Activated T-helper 1 cell treated with anti-CD3 and anti-CD28 coated beads, Interleukin-12 subunit alpha, Interleukin-12 subunit beta, Interleukin-2, Interleukin-4 antibody, amounts not matched to agents 30 ng/mL and 10 ng/mL and 1 ng/mL, durations not matched to agents 14 hours and 24 hours and 36 hours (primary cell): ENCODE results near the gene TGIF1. TPM values are rescaled to one million over a fixed set of nuclear protein-coding genes. Genes with fewer than 3 reads are reported as not detected.
"Not testable (repeated sequence)": the region's sequence is repeated elsewhere in the genome, so short reads cannot be mapped to it uniquely, and the experiment has no call there.

Experiments used
- DNase-seq: peaks from one replicate; pipeline ENCODE4 v3.0.0; 2021; ENCODE audit warnings: low spot score
- H3K27ac Mint-ChIP-seq: one replicate; pipeline ENCODE4 v1.8.0; 2021; ENCODE audit warnings: mild to moderate bottlenecking, mixed read lengths
- H3K27me3 Mint-ChIP-seq: one replicate; pipeline ENCODE4 v1.8.0; 2022; ENCODE audit warnings: mild to moderate bottlenecking, moderate library complexity, mixed read lengths; ENCODE audit not compliant: insufficient read depth
- H3K36me3 Mint-ChIP-seq: one replicate; pipeline ENCODE4 v1.8.0; 2021; ENCODE audit warnings: low read depth, mixed read lengths
- H3K4me1 Mint-ChIP-seq: one replicate; pipeline ENCODE4 v1.8.0; 2021; ENCODE audit warnings: low read depth, mixed read lengths
- H3K4me3 Mint-ChIP-seq: one replicate; pipeline ENCODE4 v1.8.0; 2021; ENCODE audit warnings: mild to moderate bottlenecking, moderate library complexity, mixed read lengths
- H3K9me3 Mint-ChIP-seq: one replicate; pipeline ENCODE4 v1.8.0; 2021; ENCODE audit warnings: mixed read lengths
- intact Hi-C: fragments of 100-400 bp; cut with micrococcal nuclease; formaldehyde crosslinking; loops from one replicate; pipeline ENCODE4 v1.15.1; 2024
- total RNA-seq: library from RNA; stranded (reverse); gene quantifications from 2 replicates; pipeline ENCODE4 v1.2.3, GENCODE V29; 2022

TGIF1 gene
- total RNA-seq, 1 donor from 2014 or later = 52.1 TPM

DNA sequence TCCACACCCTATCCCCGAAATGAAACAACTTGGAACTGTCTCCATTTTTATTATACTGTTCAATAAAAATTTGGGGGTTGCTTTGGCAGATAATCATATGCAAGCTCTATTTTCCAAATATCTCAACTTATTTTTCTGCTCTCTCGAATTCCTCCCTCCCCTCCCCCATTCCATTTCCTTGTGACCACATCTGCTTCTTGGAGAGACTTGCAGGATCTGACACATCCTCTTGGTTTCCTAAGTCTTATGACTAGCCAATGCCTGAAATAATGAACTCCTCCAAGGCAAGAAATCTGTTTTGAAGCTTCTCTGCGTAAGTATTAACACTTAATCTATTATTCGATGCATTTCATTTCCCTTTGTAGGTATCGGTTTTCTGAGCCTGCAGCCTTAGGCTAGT, 16.1 kb downstream of the TGIF1 start:
- no peak for DNase-seq
- Mint-ChIP-seq H3K4me1 (peaks cover 15% of the 10 kb centered on the region), H3K4me3 (no peak overlapping the region), H3K27ac (no peak overlapping the region), H3K36me3 (peaks cover 14% of the 10 kb centered on the region), H3K27me3 (no peaks in the 10 kb centered on the region), H3K9me3 (peaks cover 9% of the 10 kb centered on the region)
- intact Hi-C loops = no loop called here

DNA sequence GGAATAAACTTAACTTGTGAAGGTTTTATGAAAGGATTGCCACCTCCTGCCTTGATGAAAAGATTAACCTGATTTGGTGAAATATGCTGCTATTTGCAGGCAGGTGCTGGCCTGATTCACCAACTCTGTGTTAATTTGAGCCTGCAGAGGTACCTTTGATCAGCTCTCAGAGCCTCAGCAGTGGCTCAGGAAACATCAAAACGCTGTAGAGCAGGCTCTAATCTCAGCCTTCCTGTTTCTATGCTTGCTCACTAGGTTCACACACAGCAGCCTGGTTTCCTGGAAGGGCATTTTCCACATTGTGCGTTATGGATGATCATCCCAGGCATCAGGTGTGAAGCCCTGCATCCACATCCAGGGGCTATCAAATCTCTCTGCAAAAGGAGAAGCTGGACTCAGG, 16.9 kb downstream of the TGIF1 start:
- Mint-ChIP-seq H3K4me1 (peaks cover 15% of the 10 kb centered on the region), H3K36me3 (peaks cover 7% of the 10 kb centered on the region), H3K9me3 (peaks cover 4% of the 10 kb centered on the region), H3K27me3 (no peaks in the 10 kb centered on the region), H3K27ac (no peak overlapping the region), H3K4me3 (no peak overlapping the region)
- intact Hi-C loops = no loop called here
- DNase-seq = no peak

DNA sequence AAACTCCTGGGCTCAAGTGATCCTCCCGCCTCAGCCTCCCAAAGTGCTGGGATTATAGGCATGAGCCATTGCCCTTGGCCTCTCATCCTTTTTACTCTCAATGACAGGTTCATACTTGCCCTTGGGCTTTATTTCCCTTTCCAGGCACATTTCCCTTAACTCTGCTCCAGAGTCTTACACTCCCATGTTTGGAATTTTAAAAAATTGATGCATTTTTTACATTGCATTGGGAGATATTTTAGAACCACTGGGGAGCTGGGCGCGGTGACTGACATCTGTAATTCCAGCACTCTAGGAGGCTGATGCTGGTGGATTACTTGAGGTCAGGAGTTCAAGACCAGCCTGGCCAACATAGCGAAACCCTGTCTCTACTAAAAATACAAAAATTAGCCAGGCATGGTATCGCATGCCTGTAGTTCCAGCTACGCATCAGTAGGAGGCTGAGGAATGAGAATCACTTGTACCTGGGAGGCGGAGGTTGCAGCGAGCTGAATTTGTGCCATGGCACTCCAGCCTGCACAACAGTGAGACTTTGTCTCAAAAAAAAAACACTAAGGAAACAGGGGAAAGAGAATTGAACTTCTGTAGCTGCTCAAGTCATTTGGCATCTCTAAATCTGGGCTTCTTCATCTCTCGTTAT, 18.2 kb downstream of the TGIF1 start:
- peaks cover 19% of the 10 kb centered on the region for H3K4me1 Mint-ChIP-seq

GRCh38 chr18:3468833-3469232, 18.9 kb downstream of the TGIF1 start:
- Mint-ChIP-seq H3K27me3 (no peaks in the 10 kb centered on the region), H3K4me1 (peaks cover 25% of the 10 kb centered on the region), H3K9me3 (no peaks in the 10 kb centered on the region), H3K36me3 (no peaks in the 10 kb centered on the region), H3K27ac (no peak overlapping the region), H3K4me3 (no peak overlapping the region)
- intact Hi-C loops = no loop called here
- DNase-seq = no peak

More for the DNA sequence above, 18.2 kb downstream of the TGIF1 start:
- no peaks in the 10 kb centered on the region for H3K27me3 Mint-ChIP-seq
- no peaks in the 10 kb centered on the region for H3K36me3 Mint-ChIP-seq
- no peak overlapping the region for H3K4me3 Mint-ChIP-seq
- intact Hi-C loops = no loop called here
- DNase-seq = no peak
- H3K27ac Mint-ChIP-seq = no peak overlapping the region
- no peaks in the 10 kb centered on the region for H3K9me3 Mint-ChIP-seq

DNA sequence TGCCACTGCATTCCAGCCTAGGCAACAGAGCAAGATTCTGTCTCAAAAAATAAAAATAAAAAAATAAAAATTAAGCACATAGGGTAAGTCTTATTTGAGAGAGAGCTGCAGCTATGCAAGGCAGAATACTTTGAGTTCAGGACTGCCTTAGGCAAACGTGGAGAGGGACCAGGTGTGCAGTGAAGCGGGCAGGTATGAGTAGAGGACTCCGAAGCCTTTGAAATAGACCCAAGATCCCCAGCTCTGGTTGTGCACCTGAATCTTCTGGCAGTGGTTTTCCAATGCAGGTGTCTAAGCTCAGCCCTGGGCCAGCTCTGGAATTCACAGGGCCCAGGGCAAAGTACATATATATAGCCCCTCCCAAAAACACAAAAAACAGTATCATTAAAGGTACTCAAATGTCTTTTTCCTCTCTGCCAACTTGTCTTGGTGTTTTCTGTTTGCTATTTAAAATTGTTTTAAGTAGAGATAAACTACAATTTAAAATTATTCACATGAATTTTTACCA, 21.2 kb downstream of the TGIF1 start:
- Mint-ChIP-seq H3K36me3 (peaks cover 3% of the 10 kb centered on the region), H3K9me3 (peaks cover 5% of the 10 kb centered on the region), H3K27me3 (no peaks in the 10 kb centered on the region), H3K4me1 (peaks cover 24% of the 10 kb centered on the region), H3K4me3 (no peak overlapping the region), H3K27ac (no peak overlapping the region)
- no peak for DNase-seq
- intact Hi-C loops = no loop called here

DNA sequence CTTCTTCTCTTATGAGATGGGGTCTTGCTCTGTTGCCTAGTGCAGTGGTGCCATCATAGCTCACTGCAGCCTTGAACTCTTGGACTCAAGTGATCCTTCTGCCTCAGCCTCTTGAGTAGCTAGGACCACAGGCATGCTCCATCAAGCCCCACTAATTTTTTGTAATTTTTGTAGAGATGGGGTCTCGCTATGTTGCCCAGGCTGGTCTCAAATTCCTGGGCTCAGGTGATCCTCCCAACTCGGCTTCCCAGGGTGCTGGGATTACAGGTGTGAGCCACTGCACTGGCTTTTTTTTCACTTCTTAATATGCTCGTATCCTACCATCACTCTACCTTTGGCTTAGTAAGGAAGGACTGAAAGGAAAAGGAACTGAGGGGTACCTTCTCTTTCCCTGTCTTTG, 22.1 kb downstream of the TGIF1 start:
- peaks cover 15% of the 10 kb centered on the region for H3K4me1 Mint-ChIP-seq
- not testable (repeated sequence) for H3K36me3 Mint-ChIP-seq, DNase-seq, H3K27me3 Mint-ChIP-seq, H3K9me3 Mint-ChIP-seq, H3K27ac Mint-ChIP-seq, H3K4me3 Mint-ChIP-seq
- intact Hi-C loops = loop anchor here (2.0 kb wide), 1 partner anchor 13 kb away; no protein-coding TSS in a partner anchor

DNA sequence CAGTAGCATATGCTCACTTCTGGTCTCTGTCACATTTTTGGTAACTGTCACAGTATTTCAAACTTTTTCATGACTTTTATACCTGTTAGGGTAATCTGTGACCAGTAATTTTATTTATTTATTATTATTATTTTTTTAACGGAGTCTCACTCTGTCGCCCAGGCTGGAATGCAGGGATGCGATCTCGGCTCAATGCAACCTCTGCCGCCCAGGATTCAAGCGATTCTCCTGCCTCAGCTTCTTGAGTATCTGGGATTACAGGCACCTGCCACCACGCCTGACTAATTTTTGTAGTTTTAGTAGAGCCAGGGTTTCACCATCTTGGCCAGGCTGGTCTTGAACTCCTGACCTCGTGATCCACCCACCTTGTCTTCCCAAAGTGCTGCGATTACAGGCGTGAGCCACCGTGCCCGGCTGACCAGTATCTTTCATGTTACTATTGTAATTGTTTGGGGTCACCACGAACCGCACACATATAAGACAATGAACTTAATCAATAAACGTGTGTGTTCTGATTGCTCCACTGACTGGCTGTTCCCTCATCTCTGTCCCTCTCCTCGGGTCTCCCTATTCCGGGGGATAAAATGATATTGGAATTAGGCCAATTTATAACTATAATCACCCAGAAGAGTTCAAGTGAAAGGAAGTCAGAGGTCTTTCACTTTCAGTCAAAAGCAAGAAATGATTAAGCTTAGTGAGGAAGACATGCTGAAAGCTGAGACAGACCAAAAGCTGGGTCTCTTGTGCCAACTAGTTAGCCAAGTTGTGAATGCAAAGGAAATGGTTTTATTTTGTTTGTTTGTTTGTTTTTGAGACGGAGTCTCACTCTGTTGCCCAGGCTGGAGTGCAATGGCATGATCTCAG, 22.9 kb downstream of the TGIF1 start:
- H3K4me1 Mint-ChIP-seq = peaks cover 12% of the 10 kb centered on the region
- H3K4me3 Mint-ChIP-seq = no peak overlapping the region
- peaks cover 3% of the 10 kb centered on the region for H3K36me3 Mint-ChIP-seq
- DNase-seq = no peak
- no peak overlapping the region for H3K27ac Mint-ChIP-seq
- H3K27me3 Mint-ChIP-seq = no peaks in the 10 kb centered on the region
- intact Hi-C loops = loop anchor here (2.0 kb wide), 1 partner anchor 14 kb away; no protein-coding TSS in a partner anchor
- peaks cover 5% of the 10 kb centered on the region for H3K9me3 Mint-ChIP-seq

GRCh38 chr18:3478262-3478978, 28.4 kb downstream of the TGIF1 start:
- H3K4me1 Mint-ChIP-seq = peaks cover 5% of the 10 kb centered on the region
- peaks cover 5% of the 10 kb centered on the region for H3K9me3 Mint-ChIP-seq

DNA sequence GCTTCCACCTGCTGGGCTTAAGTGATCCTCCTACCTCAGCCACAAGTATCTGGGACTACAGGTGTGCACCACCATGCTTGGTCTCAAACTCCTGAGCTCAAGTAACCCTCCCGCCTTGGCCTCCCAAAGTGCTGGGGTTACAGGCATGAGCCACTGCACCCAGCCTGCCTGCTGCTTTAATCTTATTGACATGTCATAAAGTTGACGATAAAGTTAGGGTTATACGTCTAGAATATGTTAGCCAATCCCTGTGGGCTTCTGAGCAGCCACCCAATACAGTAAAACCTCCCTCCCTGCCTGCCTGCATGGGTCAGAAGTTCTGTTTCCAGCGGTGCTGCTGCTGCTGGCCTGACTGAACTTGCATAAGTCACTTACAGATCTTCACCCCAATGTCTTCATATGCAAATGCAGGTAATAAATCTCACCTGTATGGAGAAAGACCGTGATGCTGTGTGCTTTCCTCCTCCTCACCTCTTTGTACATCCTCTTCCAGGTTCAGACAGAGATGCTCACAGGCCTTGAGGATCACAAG, 30.1 kb downstream of the TGIF1 start:
- DNase-seq = no peak
- H3K36me3 Mint-ChIP-seq = no peaks in the 10 kb centered on the region
- peaks cover under 1% of the 10 kb centered on the region for H3K9me3 Mint-ChIP-seq
- H3K4me3 Mint-ChIP-seq = no peak overlapping the region
- H3K27me3 Mint-ChIP-seq = peaks cover 8% of the 10 kb centered on the region
- H3K4me1 Mint-ChIP-seq = no peaks in the 10 kb centered on the region
- intact Hi-C loops = loop anchor here (5.0 kb wide), 1 partner anchor 47 kb away; no protein-coding TSS in a partner anchor
- no peak overlapping the region for H3K27ac Mint-ChIP-seq

More at GRCh38 chr18:3478262-3478978, 28.4 kb downstream of the TGIF1 start:
- Mint-ChIP-seq H3K36me3 (peaks cover 3% of the 10 kb centered on the region), H3K27ac (no peak overlapping the region), H3K4me3 (no peak overlapping the region), H3K27me3 (peaks cover 8% of the 10 kb centered on the region)
- DNase-seq = no peak
- intact Hi-C loops = no loop called here

- Mint-ChIP-seq H3K27me3 (peaks cover 8% of the 10 kb centered on the region), H3K27ac (no peak overlapping the region), H3K4me3 (no peak overlapping the region), H3K36me3 (no peaks in the 10 kb centered on the region), H3K9me3 (no peaks in the 10 kb centered on the region), H3K4me1 (no peaks in the 10 kb centered on the region)
- DNase-seq = no peak
- intact Hi-C loops = loop anchor here (5.0 kb wide), 1 partner anchor 46 kb away; no protein-coding TSS in a partner anchor
These were observed 31.0 kb downstream of the TGIF1 start for GRCh38 chr18:3480827-3481573.

DNA sequence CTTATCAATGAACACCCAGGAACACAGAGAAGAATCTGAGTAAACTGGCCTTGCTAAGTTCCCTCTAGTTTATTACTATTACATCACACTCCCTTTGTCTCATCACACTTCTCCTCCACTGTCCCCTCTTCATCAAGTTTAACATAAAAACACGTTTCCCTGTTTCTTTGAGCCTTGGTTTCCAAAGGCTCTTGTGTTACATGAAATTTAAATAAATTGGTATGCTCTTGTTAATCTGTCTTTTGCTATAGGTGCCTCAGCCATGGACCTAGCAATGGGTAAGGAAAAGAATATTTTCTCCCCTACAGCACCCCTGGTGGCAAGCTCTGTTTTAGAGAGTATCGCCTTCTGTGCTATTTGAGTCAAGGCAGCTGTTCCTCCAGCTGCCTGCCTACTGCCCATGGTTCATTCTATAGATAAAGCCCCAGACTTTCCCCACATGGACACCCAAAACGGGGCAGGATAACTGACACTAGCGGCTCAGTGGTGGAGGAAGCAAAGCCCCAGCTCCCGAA, 31.8 kb downstream of the TGIF1 start:
- Mint-ChIP-seq H3K27ac (no peak overlapping the region), H3K4me3 (no peak overlapping the region), H3K9me3 (no peaks in the 10 kb centered on the region), H3K4me1 (no peaks in the 10 kb centered on the region), H3K36me3 (no peaks in the 10 kb centered on the region), H3K27me3 (peaks cover 8% of the 10 kb centered on the region)
- intact Hi-C loops = loop anchor here (5.0 kb wide), 1 partner anchor 46 kb away; no protein-coding TSS in a partner anchor
- no peak for DNase-seq

DNA sequence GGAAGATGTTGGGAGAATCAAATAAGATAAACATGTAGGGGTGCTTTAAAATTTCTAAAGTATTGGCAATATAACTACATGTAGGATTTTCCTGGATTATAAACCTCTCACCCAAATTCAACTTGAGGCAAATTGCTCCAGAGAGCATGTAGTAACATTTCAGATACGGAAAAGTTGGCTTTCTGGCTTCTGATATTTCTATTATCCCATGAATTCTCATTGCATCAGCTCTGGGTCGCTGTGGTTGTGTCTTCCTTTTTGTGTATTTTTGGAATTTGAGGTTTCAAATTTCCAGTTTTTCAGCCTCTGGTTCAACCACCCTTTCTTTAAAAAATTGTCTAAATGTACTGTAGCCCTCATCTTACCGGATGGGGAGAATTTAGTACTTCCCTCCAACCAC, 32.3 kb downstream of the TGIF1 start:
- Mint-ChIP-seq H3K27me3 (peaks cover 8% of the 10 kb centered on the region), H3K4me1 (no peaks in the 10 kb centered on the region), H3K9me3 (no peaks in the 10 kb centered on the region), H3K36me3 (no peaks in the 10 kb centered on the region), H3K27ac (no peak overlapping the region), H3K4me3 (no peak overlapping the region)
- intact Hi-C loops = loop anchor here (5.0 kb wide), 1 partner anchor 45 kb away; no protein-coding TSS in a partner anchor
- no peak for DNase-seq
